ENCODE results near the gene VAX1.

- TF ChIP-seq POLR2AphosphoS5 (IDR thresholded peaks at IDR 0.05; ENCODE audit: low read depth, low read length) (no peak), TAF1 (IDR thresholded peaks at IDR 0.05; ENCODE audit: borderline replicate concordance, low read depth, low read length) (no peak), CTCF (IDR thresholded peaks at IDR 0.05) (no peak)
- TF ChIP-seq, protein P1, sequence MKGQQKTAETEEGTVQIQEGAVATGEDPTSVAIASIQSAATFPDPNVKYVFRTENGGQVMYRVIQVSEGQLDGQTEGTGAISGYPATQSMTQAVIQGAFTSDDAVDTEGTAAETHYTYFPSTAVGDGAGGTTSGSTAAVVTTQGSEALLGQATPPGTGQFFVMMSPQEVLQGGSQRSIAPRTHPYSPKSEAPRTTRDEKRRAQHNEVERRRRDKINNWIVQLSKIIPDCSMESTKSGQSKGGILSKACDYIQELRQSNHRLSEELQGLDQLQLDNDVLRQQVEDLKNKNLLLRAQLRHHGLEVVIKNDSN (IDR thresholded peaks at IDR 0.05; ENCODE audit: borderline replicate concordance, low read depth) = no peak
Measured at GRCh38 chr10:117158297-117158696, 20.2 kb upstream of the VAX1 start.

All from SK-N-SH (cell line).